ENCODE data around the gene GNAS.
"Not testable (repeated sequence)": the region's sequence is repeated elsewhere in the genome, so short reads cannot be mapped to it uniquely, and the experiment has no call there.

Gene GNAS

DNA sequence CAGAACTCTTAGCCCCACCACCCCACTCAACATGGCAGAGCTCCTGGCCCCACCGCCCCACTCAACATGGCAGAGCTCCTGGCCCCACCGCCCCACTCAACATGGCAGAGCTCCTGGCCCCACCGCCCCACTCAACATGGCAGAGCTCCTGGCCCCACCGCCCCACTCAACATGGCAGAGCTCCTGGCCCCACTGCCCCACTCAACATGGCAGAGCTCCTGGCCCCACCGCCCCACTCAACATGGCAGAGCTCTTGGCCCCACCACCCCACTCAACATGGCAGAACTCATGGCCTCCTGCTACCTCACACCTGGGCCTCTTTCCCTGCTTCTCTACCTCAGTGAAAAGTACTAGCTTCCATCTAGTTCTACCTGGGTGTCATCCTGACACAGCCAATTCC is 23.7 kb upstream of the GNAS start:
- DNase-seq, result not testable (repeated sequence)

DNA sequence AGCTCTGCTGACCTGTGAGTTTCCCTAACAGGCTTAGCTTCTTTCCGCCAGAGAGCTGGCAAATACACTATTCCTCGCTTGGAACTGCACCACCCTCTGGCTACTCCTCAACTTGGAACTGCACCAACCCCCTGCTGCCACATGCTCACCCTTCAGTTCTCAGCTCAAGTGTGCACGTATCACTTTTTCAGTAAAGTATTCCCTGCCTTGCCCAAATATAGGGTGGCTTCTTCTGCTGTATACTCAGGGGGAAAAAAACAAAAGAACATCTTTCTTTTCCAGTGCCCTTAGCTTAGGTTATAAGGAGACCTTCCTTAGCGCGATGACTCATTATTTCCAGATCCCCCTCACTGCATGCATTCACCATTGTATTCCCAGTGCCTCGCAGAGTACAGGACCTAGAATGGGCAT is 23.0 kb upstream of the GNAS start:
- peak; percentile 11 for DNase-seq

DNA sequence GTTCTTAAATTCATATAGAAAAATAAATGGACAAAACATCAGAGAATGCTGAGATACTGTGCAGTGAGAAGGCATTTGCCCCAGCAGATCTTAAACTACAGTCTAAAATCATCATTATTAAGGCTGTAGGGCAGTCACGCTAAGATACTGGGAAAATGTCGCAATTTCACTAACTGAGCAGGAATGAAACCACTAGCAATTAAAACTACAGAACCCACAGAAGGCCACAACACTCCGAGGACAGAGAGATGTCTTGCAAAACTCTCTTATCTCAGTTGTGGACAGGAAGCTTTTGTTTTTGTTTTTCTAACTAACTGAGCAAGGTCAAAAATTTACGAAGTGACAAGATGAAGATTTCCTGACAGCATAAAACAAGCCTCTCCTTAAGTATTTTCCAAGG is 20.1 kb upstream of the GNAS start:
- DNase-seq, result no peak

DNA sequence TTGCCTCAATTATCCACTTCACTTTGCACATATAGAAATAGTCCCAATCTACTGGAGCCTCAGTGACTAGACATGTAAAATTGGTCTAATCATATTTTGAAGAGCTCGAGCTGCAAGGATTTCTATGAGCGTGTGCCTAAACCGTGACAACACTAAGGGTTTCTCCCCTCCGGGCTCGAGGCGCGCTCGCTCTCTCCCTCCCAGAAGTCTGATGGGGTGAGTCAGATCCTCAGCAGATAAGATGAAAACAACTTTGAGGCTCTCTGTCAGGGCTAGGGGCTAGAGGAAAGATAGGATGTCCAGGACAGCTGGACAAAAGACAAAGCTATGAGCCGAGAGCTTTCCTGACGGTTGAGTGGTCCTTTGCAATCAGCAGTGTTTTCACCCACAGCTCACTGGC is 18.6 kb upstream of the GNAS start:
- no peak for DNase-seq

DNA sequence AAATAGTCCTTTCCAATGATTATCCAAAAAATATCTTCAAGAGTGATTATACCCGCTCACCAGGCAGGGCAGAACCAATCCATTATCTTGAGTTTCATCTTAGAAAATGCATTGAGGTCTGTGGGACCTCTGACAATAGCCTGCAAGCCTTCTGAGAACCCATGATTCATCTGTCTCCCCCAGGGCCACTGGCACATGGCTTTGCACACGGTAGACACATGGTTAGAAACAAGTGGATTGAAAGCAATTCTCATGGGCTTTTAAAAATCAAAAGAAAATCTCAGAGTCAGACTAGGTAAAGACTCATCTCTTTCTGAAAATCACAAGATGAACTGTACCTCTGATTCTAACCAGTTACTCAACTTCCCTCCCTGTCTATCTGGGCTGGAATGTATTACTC is 17.3 kb upstream of the GNAS start:
- no peak for DNase-seq

DNA sequence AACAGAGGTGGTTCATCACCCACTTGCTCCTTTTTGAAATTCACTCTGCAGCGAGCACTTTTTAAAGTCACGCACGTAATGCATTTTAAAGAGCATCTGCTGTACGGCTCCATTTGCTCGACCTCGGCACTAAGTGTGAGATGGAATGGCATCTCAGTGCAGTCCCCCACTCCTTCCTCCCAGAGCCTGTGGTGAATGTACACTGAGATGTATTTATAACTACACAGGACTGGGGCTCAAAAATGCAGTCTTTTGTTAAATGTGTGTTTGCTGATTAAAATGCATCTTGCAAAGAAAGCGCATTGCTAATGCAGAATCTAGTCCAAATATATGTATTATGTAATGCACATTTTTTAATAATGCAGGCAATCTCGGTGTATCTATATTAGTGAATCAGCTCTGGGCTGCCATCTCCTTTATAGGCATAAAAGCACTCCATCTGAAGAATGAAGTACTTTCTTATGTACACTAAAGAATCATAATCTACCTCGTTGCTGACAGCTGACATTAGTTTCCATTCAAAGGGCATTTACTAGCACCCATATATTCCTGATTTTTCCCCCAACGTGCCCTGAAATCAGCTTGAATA is 15.8 kb upstream of the GNAS start:
- DNase-seq, result no peak

DNA sequence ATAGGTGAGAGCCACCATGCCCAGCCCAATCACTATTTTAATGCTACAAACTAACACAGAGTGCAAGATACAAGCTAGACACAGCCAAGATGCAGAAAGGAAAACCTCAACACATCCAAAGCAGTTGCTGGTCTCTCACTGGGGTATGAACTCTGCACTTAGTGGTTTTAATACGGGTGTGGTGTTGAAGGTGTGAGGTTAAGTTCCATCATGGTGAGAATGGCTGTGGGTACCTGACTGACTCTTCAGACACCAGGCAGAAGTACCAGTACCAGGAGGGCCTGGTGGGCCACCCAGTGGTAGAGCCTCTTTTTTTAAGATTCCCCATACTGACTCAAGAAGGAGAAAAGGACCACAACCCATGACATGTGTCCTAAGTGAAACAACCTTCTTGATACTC is 14.8 kb upstream of the GNAS start:
- no peak for DNase-seq

DNA sequence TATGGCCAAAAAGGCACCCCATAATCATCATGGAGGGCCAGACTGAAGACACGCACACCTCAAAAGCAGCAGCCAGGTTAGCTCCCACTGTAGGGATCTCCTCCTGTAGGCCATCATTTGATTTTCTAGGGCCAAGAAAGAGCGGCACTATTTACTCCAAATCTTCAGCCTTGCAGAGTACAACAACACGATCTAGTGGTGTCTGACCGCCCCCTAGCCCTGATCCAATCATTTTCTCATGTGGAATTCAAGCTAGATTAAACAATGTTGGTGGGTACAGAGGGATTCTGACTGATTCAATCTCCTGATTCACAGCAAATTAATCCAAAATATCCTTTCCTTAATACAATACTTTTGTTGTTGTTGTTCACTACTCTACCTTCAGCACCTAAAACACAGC is 14.3 kb upstream of the GNAS start:
- no peak for DNase-seq

DNA sequence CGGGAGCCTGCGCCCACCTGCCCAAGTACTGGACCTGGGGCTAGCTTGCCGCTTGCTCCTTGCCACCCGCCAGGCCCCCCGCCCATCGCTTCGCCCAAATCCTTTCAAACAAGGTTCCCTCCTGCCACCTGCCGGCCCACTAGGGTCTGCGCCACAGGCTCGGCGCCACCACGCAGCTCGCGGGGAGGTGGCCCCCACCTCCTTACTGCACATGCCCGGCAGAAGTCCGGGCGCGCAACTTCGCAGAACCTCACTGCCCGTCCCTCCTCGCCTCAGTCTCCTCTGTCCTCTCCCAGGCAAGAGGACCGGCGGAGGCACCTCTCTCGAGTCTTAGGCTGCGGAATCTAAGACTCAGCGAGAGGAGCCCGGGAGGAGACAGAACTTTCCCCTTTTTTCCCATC is 13.0 kb upstream of the GNAS start:
- peak; percentile 13 for DNase-seq

DNA sequence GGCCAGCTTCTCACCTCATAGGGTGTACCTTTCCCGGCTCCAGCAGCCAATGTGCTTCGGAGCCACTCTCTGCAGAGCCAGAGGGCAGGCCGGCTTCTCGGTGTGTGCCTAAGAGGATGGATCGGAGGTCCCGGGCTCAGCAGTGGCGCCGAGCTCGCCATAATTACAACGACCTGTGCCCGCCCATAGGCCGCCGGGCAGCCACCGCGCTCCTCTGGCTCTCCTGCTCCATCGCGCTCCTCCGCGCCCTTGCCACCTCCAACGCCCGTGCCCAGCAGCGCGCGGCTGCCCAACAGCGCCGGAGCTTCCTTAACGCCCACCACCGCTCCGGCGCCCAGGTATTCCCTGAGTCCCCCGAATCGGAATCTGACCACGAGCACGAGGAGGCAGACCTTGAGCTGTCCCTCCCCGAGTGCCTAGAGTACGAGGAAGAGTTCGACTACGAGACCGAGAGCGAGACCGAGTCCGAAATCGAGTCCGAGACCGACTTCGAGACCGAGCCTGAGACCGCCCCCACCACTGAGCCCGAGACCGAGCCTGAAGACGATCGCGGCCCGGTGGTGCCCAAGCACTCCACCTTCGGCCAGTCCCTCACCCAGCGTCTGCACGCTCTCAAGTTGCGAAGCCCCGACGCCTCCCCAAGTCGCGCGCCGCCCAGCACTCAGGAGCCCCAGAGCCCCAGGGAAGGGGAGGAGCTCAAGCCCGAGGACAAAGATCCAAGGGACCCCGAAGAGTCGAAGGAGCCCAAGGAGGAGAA is 12.3 kb upstream of the GNAS start:
- DNase-seq, result no peak

DNA sequence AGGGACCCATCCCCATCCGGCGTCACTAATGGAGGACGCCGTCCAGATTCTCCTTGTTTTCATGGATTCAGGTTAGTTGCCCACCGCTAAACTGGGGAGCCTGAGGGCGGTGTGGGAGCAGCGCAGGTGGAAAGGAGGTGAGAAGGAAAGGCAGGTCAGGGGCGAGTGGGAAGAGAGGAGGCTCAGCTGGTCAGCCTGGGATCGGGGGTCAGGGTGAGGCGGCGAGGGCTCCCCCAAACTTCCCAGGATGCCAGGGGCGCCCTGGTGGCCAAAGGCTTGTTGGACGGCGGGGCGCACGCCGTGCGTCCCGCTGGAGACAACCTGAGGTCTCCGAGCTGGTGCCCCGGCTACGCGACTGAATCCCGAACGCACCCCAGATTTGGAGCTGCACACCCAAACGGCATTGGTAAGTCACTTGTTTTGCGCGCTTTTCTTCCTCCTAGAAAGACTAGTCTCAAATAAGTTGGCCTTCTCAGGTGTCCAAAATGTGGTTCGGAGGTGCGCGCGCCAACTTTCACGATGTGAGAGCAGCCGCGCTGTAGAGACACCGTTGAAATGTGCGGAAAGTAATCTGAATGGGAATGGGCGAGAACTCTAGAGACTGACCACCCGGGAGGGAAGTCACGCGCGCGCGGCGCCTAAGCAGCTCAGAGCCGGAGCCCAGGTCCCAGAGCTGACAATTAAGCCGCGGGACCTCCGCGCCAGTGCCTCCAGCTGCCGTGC is 11.5 kb upstream of the GNAS start:
- DNase-seq, result no peak

DNA sequence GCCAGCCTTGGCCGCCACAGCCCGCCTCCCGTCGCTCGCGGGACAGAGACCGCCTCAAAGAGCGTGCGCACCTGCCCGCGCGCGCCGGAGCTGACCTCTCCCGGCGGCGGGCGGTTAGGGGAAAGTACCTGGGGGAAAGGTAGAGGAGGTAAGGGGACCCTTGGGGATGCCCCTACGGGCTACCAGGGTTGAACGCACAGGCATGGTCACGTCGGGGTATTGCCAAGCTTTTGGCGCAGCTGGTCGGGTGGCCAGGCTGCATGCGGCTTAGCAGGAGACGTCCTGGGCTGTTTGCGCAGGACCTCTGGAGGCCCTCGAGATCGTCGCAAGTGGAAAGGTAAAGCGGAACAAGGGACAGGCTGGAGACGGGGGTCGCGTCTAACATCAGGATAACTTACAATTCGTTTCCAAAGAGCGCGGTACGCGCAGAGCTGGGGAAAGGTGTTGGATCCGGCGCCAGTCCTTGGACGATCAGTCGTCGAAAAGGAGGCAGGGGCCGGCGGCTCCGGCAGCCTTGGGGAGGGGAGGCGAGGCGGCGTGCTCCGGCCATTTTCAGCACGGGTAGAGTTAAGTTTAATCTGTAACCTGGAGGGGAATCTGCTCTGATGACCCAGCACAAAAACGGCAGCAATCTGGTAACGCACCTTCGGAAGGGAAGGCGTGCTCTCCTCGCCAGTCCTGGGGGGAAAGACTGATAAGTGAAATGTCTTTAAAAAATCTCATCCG is 10.8 kb upstream of the GNAS start:
- DNase-seq, result no peak

DNA sequence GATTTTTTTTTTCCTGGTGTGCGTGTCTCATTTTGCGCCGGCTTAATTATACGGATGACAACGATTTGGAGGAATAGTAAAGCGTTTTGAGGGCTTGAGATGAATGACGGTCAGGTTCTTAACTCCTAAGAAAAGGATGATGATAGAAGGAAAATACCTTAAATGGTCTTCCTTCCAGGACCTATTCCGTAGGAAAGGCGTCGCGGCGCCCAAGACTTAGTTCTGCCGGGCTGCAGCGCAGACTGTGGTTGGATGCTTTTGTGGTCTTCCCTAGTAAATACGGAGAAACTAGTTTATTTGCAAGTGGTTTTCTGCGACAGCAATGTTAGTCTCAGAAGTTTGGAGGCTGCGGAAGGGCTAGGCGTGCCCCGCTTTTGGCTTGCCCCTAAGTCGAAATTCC is 10.2 kb upstream of the GNAS start:
- no peak for DNase-seq

DNA sequence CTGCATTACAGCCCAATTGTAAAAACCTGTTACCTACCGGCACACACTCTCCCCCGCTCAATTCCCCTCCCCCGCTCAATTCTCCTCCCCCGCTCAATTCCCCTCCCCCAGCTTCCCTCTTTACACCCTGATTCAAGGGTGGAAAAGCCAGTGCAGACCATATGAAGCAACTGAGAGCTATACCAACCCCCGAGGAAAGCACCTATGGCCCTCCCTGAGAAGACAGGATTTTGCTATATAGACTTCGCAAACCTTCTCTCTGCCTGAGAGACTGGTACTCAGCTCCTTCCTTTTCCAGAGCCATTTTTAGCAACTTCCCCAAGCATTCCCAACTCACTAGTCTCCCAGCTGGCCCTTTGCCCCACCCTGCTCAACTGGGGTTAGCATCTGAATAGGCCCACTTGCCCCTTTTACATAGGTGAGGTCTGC is 9.4 kb upstream of the GNAS start:
- DNase-seq, result no peak

DNA sequence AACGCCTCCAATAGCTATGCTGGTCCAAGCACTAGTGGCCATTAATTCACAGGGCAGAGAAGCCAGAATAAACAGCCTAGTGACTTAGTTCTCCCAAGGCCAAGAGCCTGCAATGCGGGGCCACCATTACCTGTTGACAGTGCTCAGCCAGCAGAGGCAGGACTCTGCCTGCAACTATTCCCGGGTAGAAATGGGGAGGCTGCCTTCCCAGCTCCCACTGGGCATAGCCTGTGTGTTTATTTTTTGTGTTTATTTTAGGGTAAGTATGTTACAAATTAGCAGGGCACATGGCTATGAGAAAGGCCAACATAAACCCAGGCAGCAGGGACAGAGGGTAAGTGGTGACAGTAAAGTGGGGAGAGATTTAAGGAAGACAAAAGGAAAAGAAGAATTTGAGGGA is 6.8 kb upstream of the GNAS start:
- no peak for DNase-seq

DNA sequence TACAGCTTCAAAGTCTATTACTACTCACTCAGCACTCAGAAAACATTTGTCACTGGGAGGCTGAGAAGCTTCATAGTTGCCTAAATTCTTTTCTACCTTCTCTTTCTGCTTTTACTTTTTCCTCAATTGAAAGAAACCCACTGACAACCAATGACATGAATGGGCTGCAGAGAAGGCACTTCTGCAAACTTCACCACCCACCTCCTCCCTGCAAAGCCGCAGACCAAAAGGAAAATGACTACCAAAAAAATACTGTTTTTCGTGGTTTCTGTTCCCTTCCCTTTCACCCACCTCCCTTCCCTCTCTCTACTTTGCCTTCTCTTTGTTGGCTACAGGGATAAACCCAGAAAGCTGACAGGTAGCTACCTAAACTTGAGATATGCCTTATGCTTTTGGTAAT is 5.1 kb upstream of the GNAS start:
- DNase-seq, result no peak

DNA sequence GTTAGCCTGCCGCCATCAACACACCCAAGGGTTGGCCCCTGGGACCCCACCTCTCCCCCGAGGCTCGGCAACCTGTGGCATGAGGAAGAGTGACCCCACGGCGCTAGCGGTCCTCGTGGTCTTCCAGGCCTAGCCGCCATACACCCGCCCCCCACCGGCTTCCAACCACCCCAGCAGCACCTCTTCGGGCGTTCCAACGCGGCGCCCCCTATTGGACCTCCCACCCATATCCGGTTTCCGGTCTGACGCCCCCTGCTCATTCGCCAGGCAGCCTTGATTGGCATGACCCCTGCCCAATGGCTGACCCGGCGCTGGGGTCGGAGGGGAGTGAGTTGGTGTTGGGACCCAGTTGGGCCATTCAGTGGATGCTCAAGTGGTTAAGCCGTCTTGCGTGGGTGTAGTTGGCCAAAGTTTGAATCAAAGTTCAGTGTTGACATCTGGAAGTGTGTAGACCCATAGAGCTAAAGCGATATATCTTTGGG is 1.8 kb upstream of the GNAS start, which contains the start of gene GNAS-AS1:
GNAS-AS1 (minus strand) TSS at position 210 of the 482 bp plus-strand sequence.
- peak; percentile 67 for DNase-seq

DNA sequence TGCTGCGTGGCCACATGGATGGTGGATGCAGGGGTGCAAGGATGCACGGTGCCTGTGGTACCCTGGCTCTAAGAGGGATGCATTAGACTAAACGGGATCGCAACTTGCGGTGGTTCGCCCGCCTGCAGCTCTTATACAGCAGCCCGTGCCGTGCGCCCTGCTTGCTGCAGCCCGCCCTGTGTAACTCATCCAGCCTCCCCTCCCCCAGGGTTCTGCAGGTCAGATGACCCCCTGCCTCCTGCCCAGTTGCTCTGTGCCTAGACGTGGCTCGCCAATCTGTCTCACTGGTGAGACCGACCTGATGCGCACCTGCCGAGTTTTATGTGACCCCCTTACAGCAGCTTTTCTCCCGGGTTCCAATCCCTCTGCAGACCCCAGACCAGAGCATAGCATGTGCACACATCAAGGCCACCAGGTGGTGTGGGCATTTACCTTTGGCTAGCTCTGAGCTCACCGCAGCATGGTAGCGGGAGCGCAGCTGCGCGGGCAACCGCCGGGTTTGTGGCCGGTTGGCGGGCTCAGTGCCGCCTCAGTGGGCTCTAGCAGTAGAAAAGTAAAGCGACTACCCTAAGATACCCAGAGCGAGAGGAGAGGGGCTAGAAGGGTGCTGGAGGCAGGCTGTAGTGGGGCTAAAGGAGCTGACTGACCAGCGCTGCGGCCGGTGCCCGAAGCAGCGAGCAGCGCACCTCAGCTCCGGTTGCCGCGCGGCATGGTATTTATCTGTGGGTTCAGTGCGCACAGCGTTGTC is 1.1 kb upstream of the GNAS start:
- no peak for DNase-seq

DNA sequence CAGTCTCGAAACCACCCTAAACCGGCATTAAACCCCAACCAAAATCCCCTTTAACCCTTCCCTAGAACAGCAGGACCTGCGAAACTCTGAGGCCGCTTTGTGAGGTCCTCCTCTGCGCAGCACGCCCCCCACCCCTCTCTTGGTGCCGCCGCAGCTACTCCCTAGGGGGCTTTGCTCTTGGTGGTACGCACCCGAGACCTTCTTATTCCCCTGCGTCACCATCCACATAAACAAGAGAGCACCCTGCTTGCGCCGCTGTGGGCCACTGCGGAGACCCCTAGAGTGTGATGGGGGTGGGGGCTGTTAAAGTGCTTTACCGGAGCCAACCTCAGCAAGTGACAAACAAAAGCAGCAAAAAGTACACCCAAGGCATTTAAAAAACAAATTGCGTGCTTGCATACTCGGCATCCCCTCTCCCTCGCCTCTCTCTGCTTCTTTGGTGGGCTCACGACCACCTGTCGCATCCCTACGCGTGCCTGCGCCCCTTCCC is 502 bp upstream of the GNAS start:
- DNase-seq, result no peak

DNA sequence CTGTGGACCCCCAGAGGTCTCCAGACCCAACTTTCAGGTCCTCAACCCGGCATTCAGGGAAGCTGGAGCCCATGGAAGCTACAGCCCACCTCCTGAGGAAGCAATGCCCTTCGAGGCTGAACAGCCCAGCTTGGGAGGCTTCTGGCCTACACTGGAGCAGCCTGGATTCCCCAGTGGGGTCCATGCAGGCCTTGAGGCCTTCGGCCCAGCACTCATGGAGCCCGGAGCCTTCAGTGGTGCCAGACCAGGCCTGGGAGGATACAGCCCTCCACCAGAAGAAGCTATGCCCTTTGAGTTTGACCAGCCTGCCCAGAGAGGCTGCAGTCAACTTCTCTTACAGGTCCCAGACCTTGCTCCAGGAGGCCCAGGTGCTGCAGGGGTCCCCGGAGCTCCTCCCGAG is 950 bp downstream of the GNAS start:
- no peak for DNase-seq

DNA sequence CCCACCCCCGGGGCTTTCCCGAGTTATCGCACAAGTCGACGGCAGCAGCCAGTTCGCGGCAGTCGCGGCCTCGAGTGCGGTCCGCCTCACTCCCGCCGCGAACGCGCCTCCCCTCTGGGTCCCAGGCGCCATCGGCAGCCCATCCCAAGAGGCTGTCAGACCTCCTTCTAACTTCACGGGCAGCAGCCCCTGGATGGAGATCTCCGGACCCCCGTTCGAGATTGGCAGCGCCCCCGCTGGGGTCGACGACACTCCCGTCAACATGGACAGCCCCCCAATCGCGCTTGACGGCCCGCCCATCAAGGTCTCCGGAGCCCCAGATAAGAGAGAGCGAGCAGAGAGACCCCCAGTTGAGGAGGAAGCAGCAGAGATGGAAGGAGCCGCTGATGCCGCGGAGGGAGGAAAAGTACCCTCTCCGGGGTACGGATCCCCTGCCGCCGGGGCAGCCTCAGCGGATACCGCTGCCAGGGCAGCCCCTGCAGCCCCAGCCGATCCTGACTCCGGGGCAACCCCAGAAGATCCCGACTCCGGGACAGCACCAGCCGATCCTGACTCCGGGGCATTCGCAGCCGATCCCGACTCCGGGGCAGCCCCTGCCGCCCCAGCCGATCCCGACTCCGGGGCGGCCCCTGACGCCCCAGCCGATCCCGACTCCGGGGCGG is 1.6 kb downstream of the GNAS start:
- no peak for DNase-seq

Data from midbrain (tissue), 1 donor.